ENCODE measurements around the gene TRIM37.
"Not testable (repeated sequence)": the region's sequence is repeated elsewhere in the genome, so short reads cannot be mapped to it uniquely, and the experiment has no call there.

Gene TRIM37

DNA sequence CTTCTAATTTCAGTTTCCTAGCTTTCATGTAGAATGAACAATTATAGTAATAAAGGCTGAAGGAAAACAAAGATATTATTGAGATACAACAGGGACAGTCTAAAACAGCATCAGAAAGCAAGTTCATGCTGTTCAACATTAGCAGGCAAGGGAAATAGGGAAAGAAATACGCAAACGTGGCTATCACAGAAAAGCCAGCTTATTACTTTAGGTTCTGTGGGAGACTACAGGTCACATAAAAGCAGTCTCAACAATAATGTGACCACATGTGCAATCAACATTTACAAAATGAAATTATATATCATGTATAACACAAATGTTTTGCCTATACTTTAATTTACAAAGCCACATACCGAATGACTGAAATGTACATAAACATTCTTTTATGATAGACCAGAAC is 4.9 kb upstream of the TRIM37 start:
- no peak for DNase-seq

DNA sequence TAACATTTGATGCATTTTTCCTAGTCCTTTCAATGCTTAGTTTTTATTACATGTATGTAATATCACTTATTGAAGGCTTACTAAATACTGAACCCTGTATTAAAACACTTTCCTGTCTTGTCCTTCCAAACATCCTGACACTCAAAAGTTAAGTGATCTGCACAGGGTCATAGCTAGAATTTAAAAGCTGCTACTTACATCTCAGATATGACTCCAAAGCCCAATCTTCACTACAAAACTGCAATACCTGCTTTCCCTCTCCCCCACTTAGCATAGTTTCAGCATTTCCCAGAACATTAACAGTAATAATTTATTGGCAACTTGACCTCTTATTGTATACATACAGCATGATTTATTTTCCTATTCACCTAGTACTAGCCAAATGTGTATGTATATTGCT is 4.3 kb upstream of the TRIM37 start:
- DNase-seq: no peak

DNA sequence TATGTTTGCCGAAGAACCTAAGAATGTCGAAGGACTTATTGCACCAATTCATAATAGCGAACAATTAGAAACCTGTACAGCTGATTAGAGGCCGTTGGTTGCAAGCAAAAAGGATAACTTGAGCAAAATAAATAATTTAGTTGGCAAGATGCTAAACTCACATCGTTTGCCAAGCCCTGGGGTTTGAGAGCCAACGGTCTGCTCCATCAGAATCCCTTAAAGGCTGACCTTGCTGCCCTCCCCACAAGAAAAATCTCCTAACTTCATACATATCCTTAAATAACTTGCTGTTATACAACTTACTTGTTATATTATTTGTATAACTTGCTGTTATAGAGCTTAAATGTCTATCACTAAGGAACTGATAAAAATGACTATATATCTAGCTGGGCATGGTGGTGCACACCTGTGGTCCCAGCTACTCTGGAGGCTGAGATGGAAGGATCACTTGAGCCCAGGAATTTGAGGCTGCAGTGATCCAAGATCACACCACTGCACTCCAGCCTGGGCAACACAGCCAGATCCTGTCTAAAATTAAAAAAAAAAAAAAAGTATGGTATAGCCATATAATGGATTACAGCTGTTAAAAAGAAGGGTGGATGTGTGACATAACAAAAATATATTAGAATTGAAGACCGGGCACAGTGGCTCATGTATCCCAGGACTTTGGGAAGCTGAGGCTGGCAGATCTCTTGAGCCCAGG is 1.9 kb upstream of the TRIM37 start:
- no peak for DNase-seq

DNA sequence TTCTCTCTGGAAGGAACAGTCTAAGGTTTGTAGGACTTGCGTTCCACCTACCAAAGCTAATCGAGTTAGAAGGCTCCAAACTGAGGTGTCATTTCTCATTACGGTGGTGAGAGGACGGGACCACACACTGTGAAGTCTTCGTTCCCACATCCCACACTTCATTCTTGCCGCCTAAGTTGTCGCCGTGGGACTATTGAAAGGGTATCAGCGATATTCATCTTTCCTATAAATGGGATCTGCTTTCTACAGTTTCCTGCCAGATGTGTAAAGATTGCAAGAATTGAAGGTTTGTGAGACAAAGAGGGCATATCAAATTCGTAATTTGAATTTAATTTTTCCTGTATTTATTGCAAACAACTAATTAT is 608 bp upstream of the TRIM37 start:
- no peak for DNase-seq

DNA sequence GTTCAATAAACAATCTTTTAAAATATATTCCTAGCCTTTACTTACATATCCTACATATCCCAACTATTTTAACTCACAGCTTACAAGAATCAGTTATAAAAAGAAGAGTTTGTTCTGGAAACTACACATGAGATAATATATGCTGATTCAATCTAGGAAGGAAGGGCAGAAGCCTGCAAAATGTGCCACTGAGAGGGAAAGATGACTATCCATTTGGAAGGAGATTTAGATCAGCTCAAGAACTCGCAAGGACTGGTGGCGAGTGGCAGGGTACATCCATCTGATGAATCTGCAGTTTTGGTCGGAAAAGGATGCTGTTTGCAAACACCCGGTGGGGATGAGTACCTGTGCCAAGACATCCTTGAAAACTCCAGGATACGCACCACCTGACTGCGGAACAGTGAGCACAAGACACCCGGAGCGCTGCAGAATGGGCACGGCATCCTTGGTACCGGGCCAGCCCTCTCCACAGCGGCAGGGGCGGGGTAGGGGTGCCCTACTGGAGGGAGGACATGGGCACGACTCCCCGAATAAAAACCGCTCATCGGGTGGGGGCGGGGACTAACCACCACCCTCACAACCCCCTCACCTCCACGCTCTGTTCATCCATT is 723 bp downstream of the TRIM37 start:
- DNase-seq: peak; percentile 77

DNA sequence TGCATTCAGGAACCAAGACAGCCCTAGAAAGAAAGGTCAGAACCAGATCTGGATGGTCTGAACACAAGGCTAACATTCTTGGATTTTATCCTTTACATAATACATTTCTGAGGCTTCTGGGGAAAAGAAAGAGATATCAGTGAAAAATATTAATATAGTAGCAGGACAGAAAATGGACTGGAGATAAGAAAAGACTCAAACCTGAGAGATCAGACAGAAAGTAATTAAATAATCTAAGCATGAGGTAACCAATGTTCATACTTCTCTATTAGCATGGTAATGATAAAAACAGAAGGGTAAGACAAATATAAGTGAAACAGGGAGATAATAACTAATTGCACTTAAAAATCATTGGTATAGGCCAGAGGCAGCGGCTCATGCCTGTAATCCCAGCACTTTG is 5.5 kb downstream of the TRIM37 start:
- DNase-seq: no peak

DNA sequence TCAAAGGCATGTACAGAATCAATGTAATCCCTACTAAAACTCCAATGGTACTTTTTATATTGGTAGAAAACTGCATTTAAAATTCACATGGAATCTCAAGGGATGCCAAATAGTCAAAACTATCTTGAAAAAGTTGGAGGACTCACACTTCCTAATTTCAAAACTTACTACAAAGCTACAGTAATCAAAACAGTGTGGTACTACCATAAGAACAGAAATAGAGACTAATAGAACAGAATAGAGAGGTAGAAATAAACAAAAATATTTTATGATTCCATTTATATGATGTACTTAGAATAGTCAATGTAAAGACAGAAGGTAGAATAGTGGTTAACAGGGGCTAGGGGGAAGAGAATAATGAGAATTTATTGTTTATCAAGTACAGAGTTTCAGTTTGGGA is 8.8 kb downstream of the TRIM37 start:
- no peak for DNase-seq

DNA sequence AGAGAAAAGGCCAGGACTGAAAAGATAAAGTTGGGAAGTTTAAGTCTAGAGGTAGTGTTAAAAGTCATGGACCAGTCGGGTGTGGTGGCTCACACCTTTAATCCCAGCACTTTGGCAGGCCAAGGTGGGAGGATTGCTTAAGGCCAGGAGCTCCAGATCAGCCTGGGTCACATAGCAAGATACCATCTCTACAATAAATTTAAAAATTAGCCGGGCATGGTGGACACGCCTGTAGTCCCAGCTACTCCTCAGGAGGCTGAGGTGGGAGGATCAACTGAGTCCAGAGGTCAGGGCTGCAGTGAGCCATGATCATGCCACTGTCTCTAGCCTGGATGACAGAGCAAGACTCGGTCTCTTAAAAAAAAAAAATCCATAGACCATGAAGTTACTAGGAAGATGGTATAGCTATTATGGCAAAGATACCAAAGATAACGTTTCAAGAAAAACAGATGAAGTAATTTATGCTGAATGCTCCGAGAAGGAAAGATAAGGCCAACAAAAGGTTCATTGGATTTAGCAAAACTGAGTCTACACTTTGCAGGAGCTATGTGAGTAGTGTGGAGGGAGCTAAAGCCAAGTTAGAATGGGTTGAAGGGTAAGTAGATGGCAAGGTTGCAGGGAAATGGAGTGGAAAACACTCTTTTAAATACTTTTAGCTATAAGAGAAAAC is 11.7 kb downstream of the TRIM37 start:
- DNase-seq: no peak

DNA sequence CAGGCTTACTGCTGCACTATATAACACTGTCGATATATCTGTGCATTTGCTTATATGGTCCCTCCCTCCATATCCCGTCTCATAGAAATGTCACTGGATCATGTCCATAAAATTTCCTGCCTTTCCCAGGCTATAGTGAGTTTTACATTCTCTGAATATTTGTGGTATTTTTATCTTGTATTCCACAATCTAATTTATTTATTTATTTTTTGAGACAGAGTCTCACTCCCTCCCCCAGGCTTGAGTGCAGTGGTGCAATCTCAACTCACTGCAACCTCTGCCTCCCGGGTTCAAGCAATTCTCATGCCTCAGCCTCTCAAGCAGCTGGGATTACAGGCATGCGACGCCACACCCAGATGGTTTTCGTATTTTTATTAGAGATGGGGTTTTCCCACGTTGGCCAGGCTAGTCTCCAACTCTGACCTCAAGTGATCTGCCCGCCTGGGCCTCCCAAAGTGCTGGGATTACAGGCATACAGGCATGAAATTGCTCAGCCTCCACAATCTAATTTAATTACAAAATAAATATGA is 12.9 kb downstream of the TRIM37 start:
- no peak for DNase-seq

DNA sequence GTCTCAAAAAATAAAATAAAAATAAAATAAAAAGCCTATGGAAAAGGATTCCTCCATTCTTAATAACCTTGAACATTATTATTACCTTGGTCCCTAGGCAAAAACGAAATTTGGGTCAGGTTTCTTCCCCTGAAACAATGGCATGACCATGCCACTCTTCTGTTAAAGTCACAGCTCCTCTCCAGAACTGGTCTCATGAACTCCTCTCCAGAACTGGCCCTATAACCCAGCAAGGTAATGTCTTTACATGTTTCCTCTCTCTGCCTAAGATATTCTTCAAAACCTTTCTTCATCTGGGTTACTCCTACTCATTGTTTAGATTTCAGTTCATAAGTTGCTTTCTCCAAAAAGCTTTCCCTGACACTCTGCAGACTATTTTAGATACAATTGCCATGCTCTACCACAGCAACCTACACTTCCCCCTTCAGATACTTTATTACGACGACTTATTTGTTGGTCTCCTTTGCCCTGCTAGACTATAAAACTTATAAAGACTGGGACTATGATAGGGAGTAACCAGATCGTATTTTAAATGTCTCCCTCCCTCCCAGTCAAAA is 13.5 kb downstream of the TRIM37 start:
- no peak for DNase-seq

DNA sequence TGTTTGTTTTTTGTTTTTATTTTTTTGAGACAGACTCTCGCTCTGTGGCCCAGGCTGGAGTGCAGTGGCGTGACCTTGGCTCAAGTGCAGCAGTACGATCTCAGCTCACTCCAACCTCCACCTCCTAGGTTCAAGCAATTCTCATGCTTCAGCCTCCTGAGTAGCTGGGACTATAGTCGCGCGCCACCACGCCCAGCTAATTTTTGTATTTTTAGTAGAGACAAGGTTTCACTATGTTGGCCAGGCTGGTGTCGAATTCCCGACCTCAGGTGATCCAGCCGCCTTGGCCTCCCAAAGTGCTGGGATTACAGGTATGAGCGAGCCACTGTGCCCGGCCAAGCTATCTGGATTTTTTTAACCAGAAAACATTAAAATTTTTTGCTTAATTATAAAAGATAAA is 16.1 kb downstream of the TRIM37 start:
- DNase-seq: not testable (repeated sequence)

DNA sequence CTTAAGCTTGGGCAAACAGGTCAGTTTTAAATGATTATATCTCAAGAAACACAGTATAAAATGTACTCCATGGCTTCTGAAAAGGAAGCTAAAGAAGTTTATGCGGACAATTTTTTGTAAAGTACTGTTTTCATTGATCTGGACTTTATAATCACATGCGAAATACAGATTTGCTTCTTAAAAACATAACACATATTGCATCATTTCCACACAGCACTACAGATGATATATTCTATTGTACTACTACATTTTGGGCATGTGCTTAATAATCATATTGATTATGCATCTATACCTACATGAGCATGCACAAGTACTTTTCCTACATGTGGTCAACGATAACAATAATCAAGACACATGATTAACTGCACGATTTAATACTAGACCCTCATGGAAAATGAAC is 22.5 kb downstream of the TRIM37 start:
- DNase-seq: no peak

DNA sequence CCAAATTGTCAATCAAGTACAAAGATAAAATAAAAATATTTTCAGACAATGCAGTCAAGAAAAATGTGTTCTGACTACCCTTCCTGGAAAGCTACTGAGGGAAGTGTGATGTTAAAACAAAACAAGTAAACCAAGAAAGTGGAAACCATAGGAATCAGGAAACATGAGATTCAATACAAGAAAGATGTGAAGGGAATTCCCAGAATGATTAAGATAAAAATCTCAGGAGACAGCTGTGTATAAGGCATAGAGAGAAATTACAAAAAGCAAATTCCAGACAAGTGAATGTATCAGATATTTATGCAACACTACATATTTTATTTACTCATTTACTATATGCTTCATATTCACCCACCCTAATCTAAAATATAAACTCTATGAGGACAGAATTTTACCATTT is 32.2 kb downstream of the TRIM37 start:
- DNase-seq: no peak

DNA sequence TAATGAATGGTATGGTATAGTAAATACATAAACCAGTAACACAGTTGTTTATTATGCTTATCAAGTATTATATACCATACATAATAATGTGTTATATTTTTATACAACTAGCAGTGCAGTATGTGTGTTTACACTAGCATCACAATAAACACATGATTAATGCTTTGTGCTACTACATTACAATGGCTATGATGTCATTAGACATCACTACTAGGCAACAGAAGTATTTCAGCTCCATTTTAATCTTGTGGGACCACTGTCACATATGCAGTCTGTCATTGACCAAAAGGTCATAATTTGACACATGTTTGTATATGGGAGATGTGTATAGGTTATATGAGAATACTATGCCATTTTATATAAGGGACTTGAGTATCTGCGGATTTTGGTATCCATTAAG is 32.7 kb downstream of the TRIM37 start:
- DNase-seq: no peak

DNA sequence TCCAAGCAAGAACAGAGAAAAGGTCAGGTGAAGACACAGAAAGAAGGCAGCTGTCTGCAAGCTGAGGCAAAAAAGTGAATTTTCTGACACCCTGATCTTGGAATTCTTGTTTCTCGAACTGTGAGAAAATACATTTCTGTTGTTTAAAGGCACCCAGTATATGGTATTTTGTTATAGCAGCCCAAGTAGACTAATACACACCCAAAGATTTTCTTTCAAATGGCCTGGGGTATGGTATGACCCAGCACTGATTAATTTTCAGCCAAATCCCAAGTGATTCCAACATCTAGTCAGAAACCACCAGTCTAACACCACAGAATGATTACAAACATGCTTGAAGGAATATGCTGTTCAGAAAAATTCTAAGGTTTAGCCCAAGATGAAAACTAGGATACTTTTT is 36.8 kb downstream of the TRIM37 start:
- DNase-seq: no peak

DNA sequence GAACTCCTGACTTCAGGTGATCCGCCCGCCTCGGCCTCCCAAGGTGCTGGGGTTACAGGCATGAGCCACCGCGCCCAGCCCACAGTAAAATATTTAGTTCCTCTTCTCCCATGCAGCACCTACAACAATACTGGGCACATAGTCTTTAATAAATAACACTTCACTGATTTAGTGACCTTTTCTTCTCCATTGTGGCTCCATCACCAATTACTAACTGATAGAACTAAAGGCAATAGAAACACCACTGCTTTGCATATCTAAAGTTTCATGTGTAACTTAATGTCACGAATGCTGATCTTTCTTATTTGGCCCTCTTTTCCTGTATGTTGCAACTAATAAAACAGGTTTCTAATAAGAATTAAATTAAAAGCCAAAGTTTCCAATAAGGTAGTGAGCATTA is 38.9 kb downstream of the TRIM37 start:
- DNase-seq: no peak

DNA sequence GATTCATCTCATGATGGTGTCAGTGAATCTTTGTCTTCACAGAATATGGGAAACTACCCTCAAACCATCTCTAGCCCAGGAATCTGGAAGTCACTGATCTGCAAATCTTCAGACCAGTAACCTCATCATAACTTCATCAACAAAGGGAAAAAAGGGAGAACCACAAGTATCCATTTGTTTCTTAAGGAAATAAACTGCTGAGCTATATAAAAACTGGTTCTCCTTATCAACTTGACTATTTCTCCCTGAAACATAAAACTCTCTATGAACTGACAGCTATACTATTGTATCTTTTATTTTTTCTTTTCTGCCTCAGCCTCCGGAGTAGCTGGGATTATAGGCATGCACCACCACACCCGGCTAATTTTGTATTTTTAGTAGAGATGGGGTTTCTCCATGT is 39.3 kb downstream of the TRIM37 start:
- no peak for DNase-seq

DNA sequence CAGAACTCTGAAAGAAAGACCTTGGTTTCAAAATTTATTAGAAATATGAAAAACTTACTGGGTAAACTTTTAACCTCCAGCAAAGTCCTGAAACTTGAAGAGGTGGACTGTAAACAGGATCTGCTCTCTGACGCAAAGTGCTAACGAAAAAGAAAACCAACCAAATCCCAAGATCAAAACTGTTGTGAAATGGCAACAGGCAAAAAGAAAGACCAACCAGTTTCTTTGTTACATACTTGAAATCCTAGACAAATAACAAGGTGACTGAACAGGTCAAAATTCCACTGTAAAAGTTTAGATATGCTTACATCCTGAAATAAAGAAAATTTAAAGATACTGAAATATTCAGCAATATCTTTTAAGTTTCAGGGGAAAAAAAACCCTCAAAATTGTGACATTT is 44.2 kb downstream of the TRIM37 start:
- no peak for DNase-seq

DNA sequence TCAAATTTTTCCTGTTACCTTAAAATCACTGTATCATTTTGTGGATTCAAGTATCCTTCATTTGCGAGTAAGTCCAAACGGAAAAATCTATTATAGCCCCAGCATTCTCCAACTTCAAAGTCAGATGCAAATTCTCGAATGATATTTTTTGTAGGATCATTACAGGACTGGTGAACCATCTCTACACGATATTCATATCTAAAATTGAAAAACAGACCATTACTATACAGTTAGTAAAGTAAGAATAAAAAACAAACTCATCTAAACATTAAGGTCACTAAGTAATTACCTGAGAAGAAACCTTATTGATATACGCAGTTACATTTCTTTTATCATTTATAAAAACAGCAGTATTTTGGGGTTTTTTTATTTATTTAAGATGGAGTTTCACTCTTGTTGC is 49.8 kb downstream of the TRIM37 start:
- DNase-seq: no peak

DNA sequence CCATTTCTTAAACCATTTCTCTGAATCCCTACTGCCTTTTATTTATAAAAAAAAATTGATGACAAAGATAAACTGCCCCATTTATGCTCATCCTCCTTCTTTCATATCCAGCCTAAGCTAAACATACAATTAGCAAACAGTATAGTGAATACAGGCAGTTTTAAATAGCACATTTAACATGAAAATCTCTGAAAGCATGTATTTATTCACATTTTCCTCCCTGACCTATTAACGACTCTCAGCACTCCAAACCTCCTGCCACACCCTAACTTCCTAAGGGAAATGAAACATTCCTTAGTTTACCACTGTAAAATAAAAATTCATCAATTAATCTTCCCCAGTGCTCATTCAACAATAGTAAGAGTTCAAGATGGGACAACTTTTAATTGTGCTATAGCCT is 56.9 kb downstream of the TRIM37 start:
- no peak for DNase-seq

DNA sequence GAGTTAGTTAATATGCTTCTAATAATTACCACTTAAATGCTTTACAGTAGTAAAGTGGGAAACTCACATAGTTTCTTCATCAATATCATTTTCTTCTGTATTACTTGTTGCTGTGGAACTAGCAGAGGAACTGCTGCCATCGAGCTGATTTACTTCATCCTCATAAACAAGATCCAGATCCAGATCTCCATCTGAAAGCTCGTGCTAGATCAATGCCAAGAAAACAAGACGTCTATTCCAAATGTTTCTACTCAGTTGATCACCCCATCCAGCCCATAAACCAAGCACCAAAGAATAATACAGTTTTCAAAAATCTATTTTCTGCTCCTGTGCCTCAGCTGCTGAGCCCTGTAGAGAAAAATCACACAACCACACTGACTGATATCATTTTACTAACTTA is 59.1 kb downstream of the TRIM37 start:
- no peak for DNase-seq

DNA sequence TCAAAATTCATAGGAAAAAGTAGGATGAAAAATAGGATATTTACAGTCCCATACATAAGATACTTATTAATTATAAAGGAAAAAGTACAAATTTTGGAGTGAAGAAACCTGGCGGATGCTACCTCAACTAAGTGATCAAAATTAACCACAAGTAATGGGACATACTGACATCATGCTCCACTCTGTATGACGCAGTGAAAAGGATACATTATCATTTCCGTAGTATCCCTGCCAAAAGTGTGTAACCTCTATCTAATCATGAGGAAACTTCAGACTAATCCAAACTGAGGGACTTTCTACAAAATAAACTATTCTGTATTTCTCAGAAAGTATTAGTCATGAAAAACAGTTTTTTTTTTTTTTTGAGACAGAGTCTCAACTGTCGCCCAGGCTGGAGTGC is 60.5 kb downstream of the TRIM37 start:
- DNase-seq: no peak

DNA sequence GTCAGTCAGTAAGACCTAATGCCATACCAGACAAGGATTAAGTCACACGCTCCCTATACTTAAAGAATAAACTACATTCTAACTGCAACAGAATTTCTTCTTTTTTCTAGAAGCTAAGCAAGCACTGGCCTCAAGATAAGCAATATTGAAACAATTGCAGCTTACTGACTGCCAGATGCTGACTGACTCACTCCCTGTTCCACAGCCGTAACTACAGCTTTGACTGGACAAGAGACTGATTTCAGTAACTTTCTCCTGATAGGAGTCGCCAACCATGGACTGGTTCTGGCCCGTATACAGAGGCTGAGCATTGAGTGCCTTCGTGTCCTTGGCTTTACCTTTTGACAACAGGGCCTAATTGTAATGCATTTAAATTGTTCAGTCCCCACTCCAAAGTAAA is 67.9 kb downstream of the TRIM37 start:
- DNase-seq: no peak

DNA sequence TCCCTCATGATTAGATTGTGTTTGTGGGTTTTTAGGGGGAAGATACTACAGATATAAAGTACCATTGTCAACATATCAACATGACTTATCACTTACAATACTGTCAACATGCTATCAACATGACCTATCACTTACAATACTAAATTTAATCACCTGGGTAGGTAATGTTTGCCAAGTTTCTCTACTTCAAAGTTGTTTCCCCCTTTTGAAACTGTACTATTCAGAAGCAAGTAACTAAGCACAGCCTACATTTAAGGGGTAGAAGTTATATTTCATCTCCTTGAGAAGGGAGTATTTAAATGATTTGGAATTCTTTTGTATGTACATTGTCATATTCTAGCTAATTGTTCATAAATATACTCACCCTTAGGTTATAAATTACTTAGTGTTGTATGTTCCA is 68.7 kb downstream of the TRIM37 start:
- no peak for DNase-seq
